ENCODE measurements around the gene OR8H2. TPM values are rescaled to one million over a fixed set of nuclear protein-coding genes. Genes with fewer than 3 reads are reported as not detected.

OR8H2 gene
- total RNA-seq, 1 experiment from 2014 or later: not detected

GRCh38 chr11:56066980-56067379, 36.5 kb upstream of the OR8H2 start:
- H2AFZ ChIP-seq (ENCODE audit: low read length): no peak overlapping the region
- H3K27ac ChIP-seq (ENCODE audit: insufficient read length, low read depth, low read length): no peak overlapping the region
- no peak overlapping the region for H3K4ac ChIP-seq (ENCODE audit: low read depth, low read length)
- H3K4me2 ChIP-seq (ENCODE audit: insufficient read depth, insufficient read length, low read length): no peak overlapping the region
- no peak overlapping the region for H2BK5ac ChIP-seq (ENCODE audit: insufficient read length, low read length)
- TF ChIP-seq, protein P1, sequence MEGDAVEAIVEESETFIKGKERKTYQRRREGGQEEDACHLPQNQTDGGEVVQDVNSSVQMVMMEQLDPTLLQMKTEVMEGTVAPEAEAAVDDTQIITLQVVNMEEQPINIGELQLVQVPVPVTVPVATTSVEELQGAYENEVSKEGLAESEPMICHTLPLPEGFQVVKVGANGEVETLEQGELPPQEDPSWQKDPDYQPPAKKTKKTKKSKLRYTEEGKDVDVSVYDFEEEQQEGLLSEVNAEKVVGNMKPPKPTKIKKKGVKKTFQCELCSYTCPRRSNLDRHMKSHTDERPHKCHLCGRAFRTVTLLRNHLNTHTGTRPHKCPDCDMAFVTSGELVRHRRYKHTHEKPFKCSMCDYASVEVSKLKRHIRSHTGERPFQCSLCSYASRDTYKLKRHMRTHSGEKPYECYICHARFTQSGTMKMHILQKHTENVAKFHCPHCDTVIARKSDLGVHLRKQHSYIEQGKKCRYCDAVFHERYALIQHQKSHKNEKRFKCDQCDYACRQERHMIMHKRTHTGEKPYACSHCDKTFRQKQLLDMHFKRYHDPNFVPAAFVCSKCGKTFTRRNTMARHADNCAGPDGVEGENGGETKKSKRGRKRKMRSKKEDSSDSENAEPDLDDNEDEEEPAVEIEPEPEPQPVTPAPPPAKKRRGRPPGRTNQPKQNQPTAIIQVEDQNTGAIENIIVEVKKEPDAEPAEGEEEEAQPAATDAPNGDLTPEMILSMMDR (conservative IDR thresholded peaks at IDR 0.05): no peak
- H2BK15ac ChIP-seq (ENCODE audit: low read depth, low read length): no peak overlapping the region
- H3K23me2 ChIP-seq (ENCODE audit: insufficient read length, low read depth, low read length, poor library complexity, severe bottlenecking): no peaks in the 10 kb centered on the region
- no peaks in the 10 kb centered on the region for H3K27me3 Mint-ChIP-seq (ENCODE audit: low read depth)
- no peak overlapping the region for H3T11ph ChIP-seq (ENCODE audit: low read length)
- H2BK20ac ChIP-seq (ENCODE audit: low read depth, low read length, poor library complexity, severe bottlenecking): no peak overlapping the region
- H3K79me2 ChIP-seq (ENCODE audit: insufficient read depth, low read length): no peaks in the 10 kb centered on the region
- H3K23ac ChIP-seq (ENCODE audit: insufficient read length, low read depth, low read length): no peak overlapping the region
- H4K91ac ChIP-seq (ENCODE audit: insufficient read length, low read depth, low read length): no peak overlapping the region
- no CpG with 5 or more reads among the region's 2 CpGs for WGBS (ENCODE audit: extremely low coverage, insufficient read length, low lambda C conversion rate)
- no peak overlapping the region for H3K14ac ChIP-seq (ENCODE audit: insufficient read depth, low read length)
- H3K4me3 Mint-ChIP-seq: no peak overlapping the region
- no peaks in the 10 kb centered on the region for H3K4me1 Mint-ChIP-seq
- no peaks in the 10 kb centered on the region for H3K27me3 ChIP-seq (ENCODE audit: insufficient read depth, low read length)
- no peak overlapping the region for H4K8ac ChIP-seq (replicated peaks; ENCODE audit: insufficient read length, low read depth, low read length)
- no peak overlapping the region for H3K56ac ChIP-seq (ENCODE audit: insufficient read length, low read depth, low read length)
- no peak overlapping the region for H2BK12ac ChIP-seq (ENCODE audit: insufficient read length, low read depth, low read length)
- no peak overlapping the region for H2BK120ac ChIP-seq (ENCODE audit: low read depth, low read length, poor library complexity, severe bottlenecking)
- no peaks in the 10 kb centered on the region for H3K9me3 ChIP-seq (ENCODE audit: control insufficient read depth, low read depth, low read length)
- no peaks in the 10 kb centered on the region for H3K79me1 ChIP-seq (ENCODE audit: insufficient read depth, low read depth, low read length, poor library complexity, severe bottlenecking)
- H4K20me1 ChIP-seq (ENCODE audit: control insufficient read depth, insufficient read depth, insufficient read length): no peaks in the 10 kb centered on the region
- no peak overlapping the region for H3K18ac ChIP-seq (ENCODE audit: insufficient read length, low read depth, low read length)
- H3K9ac ChIP-seq (ENCODE audit: extremely low read depth, insufficient read length, low read length): no peak overlapping the region
- no peak overlapping the region for H3K27ac Mint-ChIP-seq
- H4K5ac ChIP-seq (ENCODE audit: insufficient read length, low read depth, low read length): no peak overlapping the region
- no peaks in the 10 kb centered on the region for H3K4me1 ChIP-seq (ENCODE audit: insufficient read depth, low read length)
- no peaks in the 10 kb centered on the region; a peak in 1 of 7 replicates for H3K36me3 Mint-ChIP-seq (ENCODE audit: insufficient read depth in 1 of 3, low read depth in 3 of 3)
- peaks cover 2 to 7% of the 10 kb centered on the region in 2 experiments; a peak in 3 of 5 replicates for H3K9me3 Mint-ChIP-seq
- no peak overlapping the region for H2AK5ac ChIP-seq (ENCODE audit: insufficient read length, low read length)
- no peak for DNase-seq

All from H9 (cell line).